GM21528 (cell line): Measurements from ENCODE around the gene CFAP61.
"Not testable (repeated sequence)": the region's sequence is repeated elsewhere in the genome, so short reads cannot be mapped to it uniquely, and the experiment has no call there.

Experiments used
- ATAC-seq: cut with Tn5 transposase; IDR thresholded peaks from one replicate; pipeline ENCODE4 v1.9.1; 2021; ENCODE audit warnings: mild to moderate bottlenecking, moderate library complexity; ENCODE audit not compliant: unreplicated experiment, low FRiP score

The CFAP61 gene

DNA sequence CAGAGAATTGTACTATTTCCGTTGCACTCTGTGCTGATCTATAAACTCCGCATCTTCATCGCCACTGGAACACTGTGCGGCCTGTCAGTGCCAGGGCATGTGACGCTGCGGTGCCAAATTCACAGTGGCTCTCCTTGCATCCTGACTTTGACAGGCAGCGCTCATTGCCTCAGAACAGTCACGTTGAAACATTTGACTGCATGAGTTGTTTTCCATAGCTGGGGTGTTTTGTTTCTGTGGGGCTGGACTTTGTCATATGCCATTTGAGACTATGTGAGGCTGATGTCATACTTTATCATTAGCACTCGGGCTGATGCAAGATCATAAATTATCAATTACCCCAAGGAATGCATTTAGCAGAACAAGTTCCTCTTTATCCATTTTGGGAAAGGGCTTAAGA, 32.7 kb downstream of the CFAP61 start:
- no peak for ATAC-seq

DNA sequence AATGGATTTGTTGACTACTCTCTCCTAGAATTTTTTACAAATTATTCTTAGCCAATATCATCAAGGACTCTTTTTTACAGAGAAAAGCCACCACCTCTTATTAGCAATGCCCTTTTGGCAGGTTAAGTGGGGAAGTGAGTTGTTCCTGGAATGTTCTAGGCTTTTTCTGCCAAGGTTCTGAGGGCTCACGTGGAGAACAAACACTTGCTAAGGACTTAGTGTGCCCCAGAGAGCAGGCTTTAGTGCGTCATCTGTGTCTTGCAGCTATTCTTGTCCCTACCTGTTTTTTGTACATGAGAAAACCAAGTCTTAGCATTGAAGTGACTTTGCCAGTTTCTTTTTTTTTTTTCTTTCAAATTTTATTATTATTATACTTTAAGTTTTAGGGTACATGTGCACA, 33.5 kb downstream of the CFAP61 start:
- no peak for ATAC-seq

DNA sequence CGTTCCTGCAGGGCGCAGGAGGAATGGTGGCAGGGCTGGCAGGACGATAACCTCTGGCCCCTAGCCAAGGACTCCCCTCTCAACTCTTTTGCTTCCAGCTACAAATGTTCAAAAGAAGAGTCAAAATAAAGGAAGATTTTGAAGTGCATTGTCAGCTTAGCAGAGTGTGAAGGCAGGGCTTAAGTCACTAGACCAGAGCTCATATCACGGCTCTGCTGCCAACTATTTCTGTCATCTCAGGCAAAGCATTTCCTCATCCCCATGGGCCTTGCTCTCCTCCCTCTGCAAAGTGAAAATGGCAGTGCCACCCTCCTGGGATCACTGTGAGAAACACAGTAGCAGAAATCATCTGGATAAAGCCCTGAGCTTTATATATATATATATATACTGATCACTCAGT, 36.7 kb downstream of the CFAP61 start:
- no peak for ATAC-seq

DNA sequence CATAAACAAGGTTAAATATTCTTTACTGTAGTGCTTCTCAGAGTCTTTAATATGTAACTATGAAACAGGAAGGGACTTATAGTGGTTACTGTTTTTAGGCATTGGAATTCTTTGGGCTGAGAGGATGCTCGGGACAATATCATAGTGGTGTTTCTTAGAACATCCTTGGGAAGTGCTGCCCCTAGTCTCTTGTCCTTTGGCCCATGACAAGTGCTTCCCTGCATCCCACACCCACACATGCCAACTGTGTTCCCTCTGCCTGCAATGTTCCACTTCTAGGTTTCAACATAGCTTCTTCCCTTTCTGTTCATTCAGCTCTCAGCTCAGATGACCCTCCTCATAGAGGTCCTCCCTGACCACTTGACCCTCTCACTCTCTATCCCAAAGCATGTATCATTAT, 37.6 kb downstream of the CFAP61 start:
- ATAC-seq = no peak

DNA sequence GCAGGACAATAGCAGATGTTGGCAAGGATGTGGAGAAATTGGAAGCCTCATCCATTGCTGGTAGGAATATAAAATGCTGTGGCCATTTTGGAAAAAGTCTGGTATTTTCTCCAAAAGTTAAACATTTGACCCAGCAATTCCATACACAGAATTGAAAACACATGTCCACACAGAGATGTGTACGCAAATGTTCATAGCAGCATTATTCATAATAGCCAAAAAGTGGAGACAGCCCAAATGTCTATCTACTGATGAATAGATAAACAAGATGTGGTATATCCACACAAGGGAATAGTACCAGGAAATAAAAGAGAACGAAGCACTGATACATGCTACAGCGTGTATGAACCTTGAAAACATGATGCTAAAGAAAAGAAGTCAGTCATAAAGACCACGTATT, 40.5 kb downstream of the CFAP61 start:
- ATAC-seq = no peak

DNA sequence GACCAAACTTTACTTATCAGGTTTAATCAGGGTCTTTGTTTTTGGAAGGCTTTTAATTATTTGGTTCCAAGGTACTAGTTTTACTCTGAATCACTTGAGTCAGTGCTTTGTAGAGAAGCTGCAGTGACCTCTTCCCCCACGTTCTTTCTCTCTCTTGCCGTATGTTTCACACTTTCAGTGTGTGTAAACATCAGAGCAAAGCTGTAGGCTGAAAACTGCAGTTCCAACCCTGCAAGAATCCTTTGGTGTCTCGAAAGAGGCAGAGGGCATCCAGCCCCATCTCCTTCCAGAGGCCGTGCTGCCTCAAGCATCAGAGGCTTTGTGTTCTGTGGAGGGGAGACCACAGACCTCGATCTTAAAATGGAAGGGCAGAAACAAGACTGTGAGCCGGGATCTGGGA, 42.1 kb downstream of the CFAP61 start:
- ATAC-seq = no peak

DNA sequence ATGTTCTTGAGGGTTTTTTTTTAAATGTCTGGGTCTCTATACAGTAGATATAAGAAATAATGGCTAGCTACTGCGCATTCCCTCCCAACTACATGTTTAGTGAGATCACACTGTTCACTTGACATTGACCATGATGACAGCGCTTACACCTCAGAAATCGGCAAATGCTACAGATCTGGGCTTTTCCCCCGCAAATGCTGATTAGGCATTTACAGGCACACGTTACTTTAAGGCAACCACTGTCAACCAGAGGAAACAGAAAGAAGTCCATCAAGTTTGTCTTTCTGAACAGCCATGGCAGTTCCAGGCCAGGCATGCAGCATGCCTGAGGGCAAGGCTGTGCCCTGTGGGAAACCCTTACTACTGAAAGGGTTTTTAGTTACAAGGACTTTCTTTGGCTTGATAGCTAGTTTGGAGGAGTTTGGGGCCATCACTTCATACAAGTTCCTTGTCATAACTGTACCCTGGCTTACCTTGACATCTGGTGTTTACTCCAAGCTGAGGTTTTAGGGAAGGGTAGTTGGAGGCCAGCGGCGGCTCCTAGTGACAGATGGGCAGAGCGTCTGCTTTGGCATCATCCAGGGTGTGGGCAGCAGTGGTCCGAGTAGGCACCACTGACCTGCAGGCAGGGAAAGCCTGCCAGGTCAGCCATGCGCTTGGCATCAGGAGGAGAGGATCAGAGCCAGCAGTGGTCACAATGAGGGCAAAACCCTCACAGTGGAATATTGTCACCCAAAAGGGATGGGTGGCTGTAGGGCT, 43.0 kb downstream of the CFAP61 start:
- ATAC-seq = no peak

DNA sequence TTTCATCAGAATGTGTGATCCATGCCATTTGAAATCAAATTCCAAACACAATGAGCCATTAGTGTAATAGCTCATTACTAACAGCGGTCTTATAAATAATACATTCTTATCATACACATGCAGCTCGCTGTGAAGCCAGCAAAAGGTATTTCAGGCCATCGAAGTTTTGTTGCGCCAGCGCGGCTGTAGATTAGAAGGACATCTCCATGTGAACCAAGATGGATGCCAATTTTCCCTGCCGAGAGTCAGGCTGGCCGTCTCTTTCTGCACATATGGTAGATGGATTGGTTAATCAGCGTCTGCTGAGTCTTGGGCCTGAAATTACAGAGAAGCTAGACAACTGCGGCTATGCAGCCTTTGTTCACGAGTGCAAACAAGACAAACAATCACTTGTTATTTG, 44.1 kb downstream of the CFAP61 start:
- ATAC-seq = no peak

DNA sequence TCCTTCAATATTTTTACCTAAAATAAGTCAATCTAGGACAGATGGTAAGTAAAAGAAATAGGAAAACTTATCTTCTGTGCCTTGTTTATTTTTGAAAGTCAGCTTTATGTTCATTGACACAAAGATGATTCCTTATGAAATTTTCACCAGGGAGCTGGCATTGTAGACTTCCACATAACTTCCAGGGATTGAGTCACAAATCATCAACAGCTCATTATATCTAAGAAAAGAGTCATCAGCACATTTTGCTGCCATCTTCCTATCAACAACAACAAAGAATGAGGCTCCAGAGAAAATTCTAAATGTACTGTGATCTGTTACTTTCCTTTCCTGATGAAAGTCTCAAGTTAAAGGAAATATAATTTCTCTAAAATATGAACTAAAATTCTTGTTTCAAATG, 48.5 kb downstream of the CFAP61 start:
- ATAC-seq = no peak

DNA sequence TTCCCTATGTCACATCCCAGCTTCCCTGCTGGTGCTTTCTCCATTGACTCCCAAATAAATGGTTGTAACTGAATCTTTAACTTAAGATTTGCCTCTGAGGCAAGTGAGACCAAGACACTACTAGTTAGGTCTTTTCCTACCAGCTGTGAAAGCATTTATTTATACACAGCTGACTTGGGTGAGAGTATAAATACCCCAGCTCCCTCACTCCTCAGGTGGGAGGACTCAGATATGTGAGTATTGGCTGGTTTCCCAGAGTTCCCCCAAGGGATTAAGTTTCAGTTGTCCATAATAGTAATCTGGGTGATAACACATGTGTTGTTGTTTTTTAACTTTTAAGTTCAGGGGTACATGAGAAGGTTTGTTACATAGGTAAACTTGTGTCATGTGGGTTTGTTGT, 49.8 kb downstream of the CFAP61 start:
- no peak for ATAC-seq

DNA sequence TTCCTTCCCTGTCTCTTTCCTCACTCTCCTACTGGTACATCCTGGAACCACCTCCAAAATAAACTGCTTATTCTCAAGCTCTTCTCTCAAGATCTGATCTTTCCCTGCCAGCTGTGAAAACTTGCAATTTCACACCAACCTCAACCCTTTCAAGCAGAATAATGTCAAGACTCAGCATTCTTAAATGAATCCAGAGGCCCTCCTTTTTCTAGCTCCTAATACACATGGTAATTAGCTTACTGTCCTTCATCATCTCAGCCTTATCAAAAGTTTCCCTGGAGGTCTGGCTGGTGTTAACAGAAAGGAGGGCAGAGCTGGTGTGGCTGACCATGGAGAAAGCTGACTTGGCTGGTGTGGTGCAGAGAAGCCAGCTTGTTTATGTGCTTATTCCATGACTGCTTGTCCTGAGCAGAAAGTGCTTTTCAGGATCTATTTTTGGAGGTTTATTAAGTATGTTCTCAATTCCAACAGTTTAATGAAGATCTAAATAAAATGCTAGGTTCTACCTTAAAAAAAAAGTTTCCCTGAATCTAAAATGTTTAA, 50.5 kb downstream of the CFAP61 start:
- no peak for ATAC-seq

DNA sequence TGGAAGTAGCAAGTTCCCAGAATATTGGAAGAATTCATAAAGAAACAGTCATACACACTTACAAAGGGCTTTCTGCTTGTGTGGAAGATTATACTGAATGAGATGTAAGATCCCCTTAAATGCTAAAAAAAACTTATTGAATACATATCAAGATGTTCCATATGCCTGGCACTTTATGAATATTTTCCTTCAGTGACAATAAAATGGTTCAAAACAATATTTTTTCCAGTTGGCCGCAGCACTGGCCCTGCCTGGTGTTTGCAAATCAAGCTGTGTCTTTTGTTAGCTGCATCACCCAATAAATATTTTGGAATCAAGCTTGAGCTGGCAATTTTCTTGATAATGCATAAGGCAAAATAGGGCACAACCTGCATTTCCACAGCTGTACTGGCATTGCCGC, 51.2 kb downstream of the CFAP61 start:
- no peak for ATAC-seq

DNA sequence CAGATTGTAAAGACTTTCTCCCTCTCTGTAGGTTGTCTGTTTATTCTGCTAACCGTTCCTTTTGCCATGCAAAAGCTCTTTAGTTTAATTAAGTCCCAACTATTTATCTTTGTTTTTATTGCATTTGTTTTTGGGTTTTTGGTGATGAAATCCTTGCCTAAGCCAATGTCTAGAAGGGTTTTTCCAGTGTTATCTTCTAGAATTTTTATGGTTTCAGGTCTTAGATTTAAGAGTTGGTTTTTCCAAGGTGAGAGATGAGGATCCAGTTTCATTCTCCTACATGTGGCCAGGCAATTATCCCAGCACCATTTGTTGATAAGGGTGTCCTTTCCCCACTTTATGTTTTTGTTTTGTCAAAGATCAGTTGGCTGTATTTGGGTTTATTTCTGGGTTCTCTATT, 70.9 kb downstream of the CFAP61 start:
- not testable (repeated sequence) for ATAC-seq

DNA sequence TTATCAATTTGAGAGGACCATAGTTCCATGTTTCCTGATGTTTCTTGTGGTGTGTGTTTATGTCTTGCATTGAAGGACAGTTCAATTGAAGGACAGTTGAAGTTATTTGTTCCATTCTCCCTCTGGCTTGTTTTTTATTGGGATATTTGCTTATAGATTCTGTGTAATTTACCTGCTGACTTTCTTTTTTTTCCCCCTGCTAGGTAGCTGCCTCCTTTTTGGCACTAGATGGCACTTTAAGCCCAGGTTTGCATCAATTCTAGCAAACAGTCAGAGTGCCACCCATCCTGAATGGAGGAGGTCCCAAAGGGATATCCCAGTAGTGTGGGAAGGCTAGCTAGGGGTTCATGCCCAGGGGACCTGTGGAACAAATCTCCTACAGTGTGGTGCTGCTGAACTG, 78.1 kb downstream of the CFAP61 start:
- no peak for ATAC-seq

DNA sequence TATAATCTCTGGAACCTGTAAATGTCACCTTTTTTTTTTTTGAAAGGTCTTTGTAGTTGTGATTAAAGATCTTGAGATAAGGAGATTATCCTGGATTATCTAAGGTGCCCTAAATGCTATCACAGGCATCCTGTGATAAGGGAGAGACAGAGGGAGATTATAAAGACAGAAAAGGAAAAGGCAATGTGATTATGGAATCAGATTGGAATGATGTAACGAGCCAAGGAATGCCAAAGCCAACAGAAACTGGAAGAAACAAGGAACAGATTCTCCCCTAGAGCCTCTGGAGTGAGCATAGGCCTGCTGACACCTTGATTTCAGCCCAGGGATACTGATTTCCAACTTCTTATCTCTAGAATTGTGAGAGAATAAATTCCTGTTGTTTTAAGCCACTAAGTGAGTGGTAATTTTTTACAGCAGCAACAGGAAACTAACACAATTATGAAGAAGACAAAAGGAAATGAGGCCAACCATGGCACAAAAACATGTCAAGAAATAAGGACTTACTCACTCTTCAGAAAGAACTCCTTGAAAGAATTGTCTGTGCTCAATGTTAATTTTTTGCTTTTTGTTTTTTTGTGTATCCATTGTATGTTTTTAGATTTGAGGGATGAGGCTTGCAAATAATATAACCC, 82.7 kb downstream of the CFAP61 start:
- no peak for ATAC-seq

DNA sequence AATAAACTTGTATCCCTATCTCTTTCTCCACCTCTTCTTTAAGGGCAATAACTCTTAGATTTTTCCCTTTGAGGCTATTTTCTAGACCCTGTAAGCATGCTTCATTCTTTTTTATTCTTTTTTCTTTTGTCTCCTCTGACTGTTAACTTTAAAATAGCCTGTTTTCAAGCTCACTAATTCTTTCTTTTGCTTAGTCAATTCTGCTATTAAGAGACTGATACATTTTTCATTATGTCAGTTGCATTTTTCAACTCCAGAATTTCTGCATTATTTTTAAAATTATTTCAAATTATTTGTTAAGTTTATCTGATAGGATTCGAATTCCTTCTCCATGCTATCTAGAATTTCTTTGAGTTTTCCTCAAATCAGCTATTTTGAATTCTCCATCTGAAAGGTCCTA, 84.0 kb downstream of the CFAP61 start:
- ATAC-seq = no peak

DNA sequence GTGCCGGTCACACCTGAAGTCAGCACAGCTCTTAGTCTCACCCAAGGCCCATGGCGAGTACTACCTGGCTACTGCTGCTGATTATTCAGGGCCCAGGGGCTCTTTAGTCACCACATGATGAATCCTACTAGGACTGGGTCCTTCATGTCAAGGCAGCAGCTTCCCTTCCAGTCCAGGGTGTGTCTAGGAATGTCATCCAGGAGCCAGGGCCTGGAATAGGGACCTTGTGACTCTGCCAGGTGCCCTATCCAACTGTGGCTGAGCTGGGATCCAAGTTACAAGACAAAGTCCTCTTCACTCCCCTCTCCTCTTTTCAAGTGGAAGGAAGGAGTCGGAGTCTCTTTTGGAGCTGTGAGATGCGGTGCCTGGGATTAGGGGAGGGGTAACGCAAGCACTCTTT, 85.5 kb downstream of the CFAP61 start:
- ATAC-seq = no peak

DNA sequence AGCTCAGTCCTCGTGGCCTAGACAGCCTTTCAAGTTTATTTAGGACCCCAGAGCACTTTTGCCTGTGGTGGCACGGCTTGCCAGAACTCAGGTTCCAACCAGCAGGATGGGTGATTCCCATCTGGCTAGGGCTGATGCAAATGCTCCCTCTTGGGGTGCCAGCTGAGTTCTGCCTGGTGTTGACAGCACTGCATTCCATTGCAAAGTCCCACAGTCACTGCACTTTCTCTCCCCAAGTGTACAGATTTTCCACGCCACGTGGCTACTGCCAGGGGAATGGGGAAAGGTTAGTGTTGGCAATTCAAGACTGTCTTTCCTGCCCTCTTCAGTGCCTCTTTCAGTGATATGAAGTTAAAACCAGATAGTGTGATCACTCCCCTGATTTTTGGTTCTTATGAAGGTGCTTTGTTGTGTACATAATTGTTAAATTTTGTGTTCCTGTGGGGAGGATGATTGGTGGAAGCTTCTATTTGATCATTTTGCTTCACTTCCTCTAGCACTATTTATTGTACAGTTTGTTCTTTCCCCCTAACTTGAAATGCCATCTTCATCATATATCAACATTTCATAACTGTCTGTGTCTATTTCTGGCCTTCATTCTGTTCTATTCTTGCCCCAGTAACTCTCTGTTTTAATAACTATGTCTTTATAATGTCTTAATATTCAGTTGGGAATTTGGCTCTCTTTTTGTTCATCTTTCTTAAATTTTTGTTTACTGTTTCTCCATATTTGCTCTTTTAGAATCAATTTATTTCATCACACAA, 86.2 kb downstream of the CFAP61 start:
- ATAC-seq = no peak

DNA sequence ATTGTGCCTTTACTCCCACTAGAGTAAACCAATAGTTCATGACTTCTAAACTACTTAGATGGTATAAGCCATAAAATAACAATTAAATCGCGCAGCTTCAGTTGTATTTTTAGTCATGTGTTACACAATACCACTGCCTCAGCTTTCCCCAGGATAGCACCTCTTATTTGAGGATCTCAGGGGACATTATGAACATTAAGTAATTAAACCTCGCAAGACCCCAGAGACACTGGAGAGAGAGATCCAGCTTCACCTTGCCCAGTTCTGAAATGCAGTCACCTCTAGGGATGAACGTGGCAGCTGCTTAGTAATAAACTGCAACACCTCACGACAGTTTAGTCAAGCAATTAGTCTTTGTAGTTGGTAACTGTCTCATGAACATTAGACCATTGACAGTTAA, 87.1 kb downstream of the CFAP61 start:
- no peak for ATAC-seq

DNA sequence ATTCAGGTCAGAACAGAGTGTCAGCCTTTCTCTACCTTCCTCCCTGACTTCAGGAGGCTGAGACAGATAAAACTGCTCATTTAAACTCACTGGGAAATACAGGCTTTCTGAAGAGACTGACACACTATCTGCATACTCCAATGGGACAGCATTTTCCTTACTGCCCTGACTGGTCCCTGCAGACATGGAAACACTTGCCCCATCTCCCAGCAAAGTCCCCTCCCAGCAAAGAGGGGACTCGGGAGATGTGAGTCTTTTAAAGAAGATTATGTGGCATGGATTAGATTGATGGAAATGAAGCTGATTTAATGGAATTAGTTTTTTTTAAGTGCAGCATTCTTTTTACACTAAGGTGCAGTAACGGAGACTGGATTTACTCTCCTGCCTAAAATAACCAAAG, 90.8 kb downstream of the CFAP61 start:
- ATAC-seq = no peak

DNA sequence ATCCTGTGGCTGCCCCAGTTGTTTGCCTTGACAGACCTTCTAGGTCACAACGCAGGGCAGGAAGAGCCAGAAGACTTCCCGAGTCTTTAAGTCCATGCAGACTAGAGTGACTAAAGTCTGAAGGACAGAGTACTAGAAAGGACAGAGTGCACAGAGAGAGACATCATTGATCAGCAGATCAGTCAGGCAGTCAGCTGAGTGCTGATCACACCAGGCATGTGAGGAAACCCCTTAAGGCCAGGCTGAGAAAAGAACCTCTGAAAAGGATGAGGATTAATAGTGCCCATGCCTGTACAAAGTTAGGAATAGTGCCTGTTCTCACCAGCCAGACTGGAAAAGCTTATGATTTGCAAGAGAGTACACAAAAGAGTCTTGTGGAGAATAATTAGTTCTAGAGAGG, 91.3 kb downstream of the CFAP61 start:
- ATAC-seq = no peak
